Colonic mucosa (tissue), 4 donors: Measurements from ENCODE around the gene KXD1. TPM values are rescaled to one million over a fixed set of nuclear protein-coding genes. Genes with fewer than 3 reads are reported as not detected.

ENCODE experiments used
- DNase-seq: peaks from one replicate; pipeline ENCODE4 v3.0.0-alpha.2; 2020
- H3K27ac ChIP-seq: fragments of 200-600 bp; one replicate; pipeline ENCODE4 v1.8.0; 2021
- H3K27me3 ChIP-seq: fragments of 200-600 bp; one replicate; pipeline ENCODE4 v1.8.0; 2021
- H3K36me3 ChIP-seq: fragments of 200-600 bp; one replicate; pipeline ENCODE4 v1.8.0; 2021
- H3K4me1 ChIP-seq: fragments of 200-600 bp; one replicate; pipeline ENCODE4 v1.8.0; 2021; ENCODE audit warnings: mild to moderate bottlenecking
- H3K4me3 ChIP-seq: fragments of 200-600 bp; one replicate; pipeline ENCODE4 v1.8.0; 2021
- H3K9ac ChIP-seq, 2 donors: one replicate each; pipeline ENCODE4 v1.7.0; 2013; ENCODE audit warnings: control low read depth in 2 of 2, low read depth in 2 of 2, low read length in 2 of 2
- H3K9me3 ChIP-seq: fragments of 200-600 bp; one replicate; pipeline ENCODE4 v1.8.0; 2021
- intact Hi-C: fragments of 100-400 bp; cut with DNase I; formaldehyde crosslinking; loops from one replicate; pipeline ENCODE4 v1.14.1; 2022
- total RNA-seq, 2 donors: library from RNA; stranded (reverse); fragmentation: NEBNext Ultra II Directional in 1 of 2; extraction: Animal tissue kit (Norgen Biotek cat#: 25700) in 1 of 2; gene quantifications; one replicate each; pipeline ENCODE4 v1.2.1, GENCODE V29; 2021
- TF ChIP-seq, protein P1 (sequence below): fragments of 200-600 bp; IDR thresholded peaks from one replicate; pipeline ENCODE4 v1.8.0; 2022; ENCODE audit warnings: antibody characterized with exemption, mild to moderate bottlenecking
- donor health status: healthy.
- donor health status: DM: no; HTN: no; CAD: no.
- donor health status: DM: no; HTN: no; CAD: no.

Gene KXD1
- total RNA-seq, 2 donors from 2014 or later: 66.8 to 80.4 TPM

GRCh38 chr19:18541992-18542940 is 15.4 kb upstream of the KXD1 start:
- intact Hi-C loops: no loop called here
- H3K4me3 ChIP-seq: peak overlapping the region; percentile 46

GRCh38 chr19:18542941-18543813 is 14.5 kb upstream of the KXD1 start, which contains the start of gene FKBP8:
FKBP8 (minus strand) TSS chr19:18543573; CDS start chr19:18541970, 1,603 bp downstream.
- no peaks in the 10 kb centered on the region for H3K9me3 ChIP-seq
- no peaks in the 10 kb centered on the region for H3K27me3 ChIP-seq
- H3K36me3 ChIP-seq: no peaks in the 10 kb centered on the region
- peak within 1 kb of the TSS; percentile 46 for H3K4me3 ChIP-seq
- TF ChIP-seq, protein P1, sequence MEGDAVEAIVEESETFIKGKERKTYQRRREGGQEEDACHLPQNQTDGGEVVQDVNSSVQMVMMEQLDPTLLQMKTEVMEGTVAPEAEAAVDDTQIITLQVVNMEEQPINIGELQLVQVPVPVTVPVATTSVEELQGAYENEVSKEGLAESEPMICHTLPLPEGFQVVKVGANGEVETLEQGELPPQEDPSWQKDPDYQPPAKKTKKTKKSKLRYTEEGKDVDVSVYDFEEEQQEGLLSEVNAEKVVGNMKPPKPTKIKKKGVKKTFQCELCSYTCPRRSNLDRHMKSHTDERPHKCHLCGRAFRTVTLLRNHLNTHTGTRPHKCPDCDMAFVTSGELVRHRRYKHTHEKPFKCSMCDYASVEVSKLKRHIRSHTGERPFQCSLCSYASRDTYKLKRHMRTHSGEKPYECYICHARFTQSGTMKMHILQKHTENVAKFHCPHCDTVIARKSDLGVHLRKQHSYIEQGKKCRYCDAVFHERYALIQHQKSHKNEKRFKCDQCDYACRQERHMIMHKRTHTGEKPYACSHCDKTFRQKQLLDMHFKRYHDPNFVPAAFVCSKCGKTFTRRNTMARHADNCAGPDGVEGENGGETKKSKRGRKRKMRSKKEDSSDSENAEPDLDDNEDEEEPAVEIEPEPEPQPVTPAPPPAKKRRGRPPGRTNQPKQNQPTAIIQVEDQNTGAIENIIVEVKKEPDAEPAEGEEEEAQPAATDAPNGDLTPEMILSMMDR: no peak
- peak; percentile 96 for DNase-seq
- peak within 1 kb of the TSS; percentile 71 to 95 for H3K9ac ChIP-seq
- peak within 1 kb of the TSS; percentile 67 for H3K27ac ChIP-seq
- H3K4me1 ChIP-seq: no peaks in the 10 kb centered on the region
- intact Hi-C loops: no loop called here

More at GRCh38 chr19:18541992-18542940, 15.4 kb upstream of the KXD1 start:
- H3K36me3 ChIP-seq: no peaks in the 10 kb centered on the region
- H3K9ac ChIP-seq: peak overlapping the region; percentile 71 to 73
- no peaks in the 10 kb centered on the region for H3K4me1 ChIP-seq
- no peaks in the 10 kb centered on the region for H3K27me3 ChIP-seq
- DNase-seq: no peak
- no peak overlapping the region for H3K27ac ChIP-seq
- H3K9me3 ChIP-seq: no peaks in the 10 kb centered on the region
- TF ChIP-seq, protein P1: no peak

DNA sequence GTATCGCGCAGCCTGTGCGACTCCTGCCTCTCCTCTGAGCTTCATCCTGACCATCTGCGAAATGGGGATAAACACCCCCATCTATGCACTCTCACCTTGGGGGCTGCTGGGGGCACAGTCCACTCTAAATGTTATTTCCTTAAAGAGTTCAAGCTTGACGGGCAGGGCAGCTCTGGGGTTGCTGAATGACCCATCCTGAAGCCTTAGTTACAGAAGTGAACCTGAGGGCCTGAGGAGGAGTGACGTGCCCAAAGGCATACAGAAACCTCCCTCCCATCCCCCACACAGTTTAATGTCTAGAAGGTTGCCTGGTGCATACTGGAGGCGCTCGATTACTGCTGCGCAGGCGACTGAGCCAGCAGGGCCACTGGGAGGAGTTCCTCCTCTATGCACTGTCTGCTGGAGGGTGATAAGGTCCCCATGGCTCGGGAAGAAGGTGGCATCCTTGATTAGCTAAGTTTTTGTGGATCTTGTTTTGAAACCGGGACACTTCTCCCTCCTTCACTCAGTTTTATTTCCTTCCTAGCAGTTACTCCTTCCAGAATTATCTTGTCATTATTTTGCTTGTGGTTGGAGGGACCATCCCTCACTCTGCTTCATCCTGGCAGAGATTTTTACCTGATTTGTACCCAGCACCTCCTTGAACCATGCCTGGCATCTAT is 13.7 kb upstream of the KXD1 start:
- intact Hi-C loops: no loop called here
- TF ChIP-seq, protein P1: no peak

GRCh38 chr19:18551631-18552030 is 6.0 kb upstream of the KXD1 start:
- no peak overlapping the region for H3K4me3 ChIP-seq
- H3K27me3 ChIP-seq: no peaks in the 10 kb centered on the region
- H3K9ac ChIP-seq: no peak overlapping the region
- H3K36me3 ChIP-seq: no peaks in the 10 kb centered on the region
- no peak for DNase-seq
- no peak overlapping the region for H3K27ac ChIP-seq
- no peaks in the 10 kb centered on the region for H3K4me1 ChIP-seq
- no peaks in the 10 kb centered on the region for H3K9me3 ChIP-seq
- intact Hi-C loops: no loop called here
- TF ChIP-seq, protein P1: no peak

More for the DNA sequence above, 13.7 kb upstream of the KXD1 start:
- no peaks in the 10 kb centered on the region for H3K4me1 ChIP-seq
- H3K36me3 ChIP-seq: no peaks in the 10 kb centered on the region
- no peaks in the 10 kb centered on the region for H3K9me3 ChIP-seq
- peak; percentile 92 for DNase-seq
- peak overlapping the region; percentile 46 for H3K4me3 ChIP-seq
- H3K27me3 ChIP-seq: no peaks in the 10 kb centered on the region
- H3K9ac ChIP-seq: peak overlapping the region; percentile 41 to 47
- peak overlapping the region; percentile 67 for H3K27ac ChIP-seq

DNA sequence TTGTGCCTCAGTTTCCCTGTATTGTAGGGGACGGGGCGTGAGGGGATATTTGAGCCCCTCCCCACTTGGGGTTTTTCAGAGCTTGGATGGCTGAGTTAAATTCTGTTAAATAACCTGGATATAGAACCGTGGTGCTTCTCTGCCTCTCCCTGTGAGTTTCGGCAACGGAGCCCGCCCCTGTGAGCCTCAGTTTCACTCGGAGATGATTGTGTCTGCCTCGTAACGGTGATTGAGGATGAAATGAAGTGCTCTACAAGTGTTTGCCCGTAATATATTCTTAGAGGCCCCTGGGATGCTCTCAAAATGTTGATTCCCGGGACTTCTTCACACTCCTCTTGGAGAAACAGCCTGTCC is 509 bp downstream of the KXD1 start:
- Histone ChIP-seq H3K27ac (peak overlapping the region; percentile 91), H3K4me1 (peaks cover 3% of the 10 kb centered on the region), H3K4me3 (peak overlapping the region; percentile 98), H3K27me3 (no peaks in the 10 kb centered on the region), H3K9me3 (no peaks in the 10 kb centered on the region), H3K36me3 (no peaks in the 10 kb centered on the region), H3K9ac (peak overlapping the region; percentile 97 to 98)
- no peak for DNase-seq
- TF ChIP-seq, protein P1: no peak
- intact Hi-C loops: no loop called here
